Measurements from ENCODE around the gene TTBK1. TPM values are rescaled to one million over a fixed set of nuclear protein-coding genes. Genes with fewer than 3 reads are reported as not detected.
A peak's percentile ranks its signal among the peaks of the same experiment; 100 is the strongest.

TTBK1 gene
- total RNA-seq, 4 donors from 2014 or later, result not detected

- H3K27ac ChIP-seq, result no peak overlapping the region
- WGBS, result 92% methylated on average over 3 of the region's 3 CpGs
- no peak for DNase-seq (ENCODE audit: low spot score in 2 of 2)
- no peaks in the 10 kb centered on the region for H3K9me3 ChIP-seq
- H3K27me3 ChIP-seq, result peaks cover 13% of the 10 kb centered on the region
- no peak for TF ChIP-seq EP300 (IDR thresholded peaks at IDR 0.05)
- no peak for TF ChIP-seq POLR2AphosphoS5 (IDR thresholded peaks at IDR 0.05)
- no peak for TF ChIP-seq CTCF (IDR thresholded peaks at IDR 0.05)
- no peak for TF ChIP-seq POLR2A (IDR thresholded peaks at IDR 0.05)
- no peak overlapping the region for H3K4me3 ChIP-seq
- H3K4me1 ChIP-seq, result no peaks in the 10 kb centered on the region
- H3K36me3 ChIP-seq, result no peaks in the 10 kb centered on the region
These were observed 52.2 kb downstream of the TTBK1 start for GRCh38 chr6:43295456-43295855.

GRCh38 chr6:43296780-43297497 lies 53.7 kb downstream of the TTBK1 start:
- TF ChIP-seq EP300 (IDR thresholded peaks at IDR 0.05) (no peak), POLR2AphosphoS5 (IDR thresholded peaks at IDR 0.05) (no peak), POLR2A (IDR thresholded peaks at IDR 0.05) (no peak), CTCF (IDR thresholded peaks at IDR 0.05) (no peak)
- Histone ChIP-seq H3K36me3 (no peaks in the 10 kb centered on the region), H3K9me3 (no peaks in the 10 kb centered on the region), H3K27me3 (peaks cover 20% of the 10 kb centered on the region), H3K4me1 (no peaks in the 10 kb centered on the region), H3K4me3 (no peak overlapping the region), H3K27ac (no peak overlapping the region)
- peak in 1 of 2 donors; percentile 37 for DNase-seq (ENCODE audit: low spot score in 2 of 2)
- 89% methylated on average over 5 of the region's 5 CpGs for WGBS

- Histone ChIP-seq H3K4me3 (no peak within 1 kb of the TSS), H3K27ac (no peak within 1 kb of the TSS), H3K36me3 (no peaks in the 10 kb centered on the region), H3K27me3 (peaks cover 22% of the 10 kb centered on the region), H3K9me3 (no peaks in the 10 kb centered on the region), H3K4me1 (no peaks in the 10 kb centered on the region)
- TF ChIP-seq POLR2A (IDR thresholded peaks at IDR 0.05), result no peak
- TF ChIP-seq EP300 (IDR thresholded peaks at IDR 0.05), result no peak
- TF ChIP-seq POLR2AphosphoS5 (IDR thresholded peaks at IDR 0.05), result no peak
- TF ChIP-seq CTCF (IDR thresholded peaks at IDR 0.05), result no peak
- DNase-seq (ENCODE audit: low spot score in 2 of 2), result peak in 1 of 2 donors; percentile 57
- WGBS, result 47% methylated on average over 3 of the region's 10 CpGs
These were observed 54.6 kb downstream of the TTBK1 start, which contains the start of gene SLC22A7 for GRCh38 chr6:43297644-43298564. Gene SLC22A7, plus strand, starts transcription at chr6:43298260. Its CDS starts 99 bp downstream, at chr6:43298359.

- TF ChIP-seq POLR2A (IDR thresholded peaks at IDR 0.05) (no peak), POLR2AphosphoS5 (IDR thresholded peaks at IDR 0.05) (no peak), EP300 (IDR thresholded peaks at IDR 0.05) (no peak), CTCF (IDR thresholded peaks at IDR 0.05) (no peak)
- H3K36me3 ChIP-seq, result no peaks in the 10 kb centered on the region
- H3K4me3 ChIP-seq, result no peak overlapping the region
- H3K4me1 ChIP-seq, result no peaks in the 10 kb centered on the region
- H3K27me3 ChIP-seq, result peaks cover 22% of the 10 kb centered on the region
- 53% methylated on average over 9 of the region's 12 CpGs for WGBS
- no peaks in the 10 kb centered on the region for H3K9me3 ChIP-seq
- DNase-seq (ENCODE audit: low spot score in 2 of 2), result peak in 1 of 2 donors; percentile 56
- H3K27ac ChIP-seq, result no peak overlapping the region
These were observed 55.5 kb downstream of the TTBK1 start for GRCh38 chr6:43298565-43299337.

All from suprapubic skin (tissue), 4 donors.